AG04449 (cell line): ENCODE results near the gene ADRA1B.
"Not testable (repeated sequence)": the region's sequence is repeated elsewhere in the genome, so short reads cannot be mapped to it uniquely, and the experiment has no call there.

Experiments
- CTCF ChIA-PET: fragments of 350-600 bp; formaldehyde crosslinking; extraction: SDS; loops from one replicate; lab custom pipeline; 2021; ENCODE audit warnings: antibody characterized with exemption; lab: Yijun Ruan, JAX
- POLR2A ChIA-PET: fragments of 400-600, 350-600 bp; formaldehyde crosslinking; extraction: SDS; loops from one replicate; lab custom pipeline; 2020; ENCODE audit warnings: antibody characterized with exemption, inconsistent platforms; lab: Yijun Ruan, JAX
- DNase-seq: peaks from one replicate; pipeline ENCODE4 v3.0.0-alpha.2; 2010; ENCODE audit warnings: low read depth, low spot score
- H3K4me3 ChIP-seq: 2 replicates; pipeline ENCODE4 v1.5.1; 2011; ENCODE audit warnings: low read depth, mild to moderate bottlenecking, control low read depth, low read length
- TF ChIP-seq, protein P1 (sequence below): IDR thresholded peaks from one replicate; pipeline ENCODE4 v1.5.1; 2011; ENCODE audit warnings: mild to moderate bottlenecking, moderate library complexity, low read length, control low read depth, inconsistent platforms; ENCODE audit not compliant: insufficient read depth; ENCODE audit errors: missing control alignments

ADRA1B gene

DNA sequence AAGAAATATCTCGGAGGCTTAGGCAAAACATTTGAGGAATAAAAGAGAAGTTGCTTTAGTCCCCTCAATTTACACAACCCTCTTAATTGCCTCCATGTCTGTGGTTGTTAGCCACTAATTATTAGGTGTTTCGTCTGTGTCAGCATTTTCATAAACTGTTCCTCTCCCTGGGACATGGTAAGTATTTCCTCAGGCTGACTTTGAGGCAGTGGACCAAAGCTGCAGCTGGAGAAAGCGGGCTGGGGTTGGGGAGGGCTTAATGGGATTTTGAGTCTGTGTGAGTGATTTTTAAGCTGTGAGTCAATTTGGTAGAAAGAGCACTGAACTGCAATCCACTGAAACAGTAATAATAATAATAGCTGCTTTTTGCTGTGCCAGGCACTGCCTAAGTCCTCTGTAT lies 79.6 kb downstream of the ADRA1B start:
- no peak for DNase-seq
- ChIA-PET POLR2A (no interaction called here), CTCF (interaction anchor here (1.0 to 4.1 kb wide), 4 partner anchors 9 to 554 kb away, joined by 3 to 12 read pairs (median 3); no protein-coding TSS in a partner anchor)
- TF ChIP-seq, protein P1, sequence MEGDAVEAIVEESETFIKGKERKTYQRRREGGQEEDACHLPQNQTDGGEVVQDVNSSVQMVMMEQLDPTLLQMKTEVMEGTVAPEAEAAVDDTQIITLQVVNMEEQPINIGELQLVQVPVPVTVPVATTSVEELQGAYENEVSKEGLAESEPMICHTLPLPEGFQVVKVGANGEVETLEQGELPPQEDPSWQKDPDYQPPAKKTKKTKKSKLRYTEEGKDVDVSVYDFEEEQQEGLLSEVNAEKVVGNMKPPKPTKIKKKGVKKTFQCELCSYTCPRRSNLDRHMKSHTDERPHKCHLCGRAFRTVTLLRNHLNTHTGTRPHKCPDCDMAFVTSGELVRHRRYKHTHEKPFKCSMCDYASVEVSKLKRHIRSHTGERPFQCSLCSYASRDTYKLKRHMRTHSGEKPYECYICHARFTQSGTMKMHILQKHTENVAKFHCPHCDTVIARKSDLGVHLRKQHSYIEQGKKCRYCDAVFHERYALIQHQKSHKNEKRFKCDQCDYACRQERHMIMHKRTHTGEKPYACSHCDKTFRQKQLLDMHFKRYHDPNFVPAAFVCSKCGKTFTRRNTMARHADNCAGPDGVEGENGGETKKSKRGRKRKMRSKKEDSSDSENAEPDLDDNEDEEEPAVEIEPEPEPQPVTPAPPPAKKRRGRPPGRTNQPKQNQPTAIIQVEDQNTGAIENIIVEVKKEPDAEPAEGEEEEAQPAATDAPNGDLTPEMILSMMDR = no peak
- H3K4me3 ChIP-seq = no peak overlapping the region

DNA sequence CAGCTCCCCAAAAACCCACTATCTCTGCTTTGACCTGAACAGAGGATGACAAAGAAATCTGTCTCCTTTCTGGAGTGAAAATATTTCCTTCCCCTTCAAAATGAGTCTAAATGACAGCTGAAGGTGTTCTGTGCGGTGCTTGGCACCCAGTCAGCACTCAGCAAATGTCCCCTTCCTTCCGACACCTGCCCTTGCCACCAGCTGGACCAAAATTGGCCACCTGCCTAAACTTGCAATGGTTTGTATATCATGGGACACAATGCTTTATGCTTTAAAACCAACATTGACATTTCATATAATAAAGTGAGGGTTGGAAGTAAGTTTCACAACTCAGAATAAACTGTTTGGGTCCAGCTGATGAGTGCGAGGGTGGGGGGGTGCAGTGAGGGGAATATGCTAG lies 85.2 kb downstream of the ADRA1B start:
- DNase-seq = no peak
- TF ChIP-seq, protein P1 = no peak
- CTCF ChIA-PET = interaction anchor here (2.2 to 4.1 kb wide), 2 partner anchors 10 to 15 kb away, joined by 6 to 23 read pairs; no protein-coding TSS in a partner anchor
- no peak overlapping the region for H3K4me3 ChIP-seq
- POLR2A ChIA-PET = no interaction called here

DNA sequence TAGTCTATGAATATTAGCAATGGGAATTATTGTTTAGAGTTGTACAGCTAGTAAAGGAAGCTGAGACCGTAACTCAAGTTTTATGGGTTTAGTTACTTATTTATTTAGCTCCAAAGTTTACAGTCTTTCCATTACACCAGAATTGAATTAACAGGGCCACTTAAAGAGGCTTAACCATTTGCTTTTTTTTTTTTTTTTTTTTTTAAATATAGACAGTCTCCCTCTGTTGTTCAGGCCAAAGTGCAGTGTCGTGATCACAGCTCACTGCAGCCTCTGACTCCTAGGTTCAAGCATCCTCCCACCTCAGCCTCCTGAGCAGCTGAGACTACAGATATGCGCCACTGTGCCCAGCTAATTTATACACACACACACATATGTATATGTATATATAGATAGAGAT lies 91.2 kb downstream of the ADRA1B start:
- ChIA-PET CTCF (interaction anchor here (3.1 to 3.9 kb wide), 2 partner anchors 14 to 20 kb away, joined by 12 to 32 read pairs; no protein-coding TSS in a partner anchor), POLR2A (no interaction called here)
- TF ChIP-seq, protein P1 = no peak
- no peak overlapping the region for H3K4me3 ChIP-seq
- DNase-seq = no peak

DNA sequence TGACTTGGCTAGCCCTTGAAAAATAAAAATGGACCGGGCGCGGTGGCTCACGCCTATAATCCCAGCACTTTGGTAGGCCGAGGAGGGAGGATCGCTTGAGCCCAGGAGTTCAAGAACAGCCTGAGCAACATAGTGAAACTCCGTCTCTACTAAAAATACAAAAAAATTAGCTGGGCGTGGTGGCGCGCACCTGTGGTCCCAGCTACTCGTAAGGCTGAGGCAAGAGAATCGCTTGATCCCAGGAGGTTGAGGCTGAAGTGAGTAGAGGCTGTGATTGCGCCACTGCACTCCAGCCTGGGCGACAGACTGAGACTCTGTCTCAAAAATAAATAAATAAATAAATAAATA lies 92.2 kb downstream of the ADRA1B start:
- ChIA-PET POLR2A (interaction anchor here (1.4 kb wide), 1 partner anchor 110 kb away, joined by 4 read pairs; the partner anchor contains the start of gene PWWP2A), CTCF (interaction anchor here (1.6 to 3.9 kb wide), 3 partner anchors 13 to 564 kb away, joined by 7 to 32 read pairs (median 12); no protein-coding TSS in a partner anchor)
- DNase-seq, H3K4me3 ChIP-seq: not testable (repeated sequence)

DNA sequence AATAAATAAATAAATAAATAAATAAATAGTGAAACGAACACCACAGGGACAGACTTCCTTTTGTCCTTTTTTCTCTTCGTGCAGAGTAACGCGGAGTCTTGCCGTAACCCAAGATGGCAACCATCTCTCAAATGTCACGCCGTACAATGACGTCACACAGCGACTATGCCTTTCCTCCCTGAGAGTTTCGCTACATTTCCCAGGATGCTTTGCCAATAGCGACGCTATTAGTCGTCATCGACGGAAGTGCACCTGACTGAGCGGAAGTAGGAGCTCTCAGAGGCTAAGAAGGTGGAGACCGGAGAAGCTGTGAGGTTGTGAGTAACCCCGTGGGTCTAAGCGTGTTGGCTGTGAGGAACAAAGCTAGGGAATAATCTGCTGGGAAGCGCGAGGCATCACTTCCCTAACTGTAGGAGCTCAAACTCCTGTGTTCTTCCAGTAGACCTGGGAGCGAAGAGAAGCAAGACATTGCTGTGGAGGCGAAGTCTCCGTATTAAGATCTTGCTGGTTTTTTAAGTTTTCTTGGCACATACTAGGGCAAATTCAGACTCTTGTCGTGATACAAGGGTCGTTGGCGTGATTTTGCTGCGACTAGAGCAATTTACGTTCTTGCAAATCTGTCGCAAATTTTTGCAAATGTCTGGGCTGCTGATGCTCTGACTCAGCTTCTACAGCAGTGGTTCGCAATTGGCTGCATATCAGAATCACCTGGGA lies 92.8 kb downstream of the ADRA1B start, which contains the start of gene TTC1:
Gene TTC1 (plus strand): TSS at position 263 of the 714 bp plus-strand sequence. CDS start 1,390 bp downstream, outside the sequence.
- peak within 1 kb of the TSS; percentile 76 for H3K4me3 ChIP-seq
- peak; percentile 91 for DNase-seq
- ChIA-PET POLR2A (interaction anchor here (0.7 to 1.4 kb wide), 3 partner anchors 110 to 554 kb away, joined by 3 to 4 read pairs (median 3); partner anchors contain the start of gene PWWP2A), CTCF (interaction anchor here (0.6 to 3.9 kb wide), 6 partner anchors 10 to 567 kb away, joined by 4 to 32 read pairs (median 6); no protein-coding TSS in a partner anchor)
- TF ChIP-seq, protein P1 = no peak

DNA sequence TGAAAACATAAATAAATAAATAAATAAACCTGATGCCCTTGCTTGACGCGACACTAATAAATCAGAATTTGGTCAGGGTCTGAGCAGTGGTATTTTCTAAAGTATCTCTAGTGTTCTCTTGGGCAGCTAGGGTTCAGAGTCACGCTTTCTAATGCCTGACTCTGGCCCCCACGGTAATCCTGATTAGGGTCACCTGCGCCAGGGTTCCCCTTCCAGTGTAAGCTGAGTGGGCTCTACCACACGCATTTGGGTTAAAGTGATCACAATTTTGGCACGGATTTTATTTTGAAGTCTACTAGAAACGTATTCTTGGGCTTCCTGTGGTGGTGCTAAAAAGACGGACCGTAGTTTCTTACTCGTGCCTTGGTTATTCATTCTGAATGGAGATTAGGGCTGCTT lies 93.3 kb downstream of the ADRA1B start:
- DNase-seq = no peak
- POLR2A ChIA-PET = interaction anchor here (0.7 to 1.4 kb wide), 3 partner anchors 109 to 554 kb away, joined by 3 to 4 read pairs (median 3); partner anchors contain the start of gene PWWP2A
- TF ChIP-seq, protein P1 = no peak
- peak overlapping the region; percentile 76 for H3K4me3 ChIP-seq
- CTCF ChIA-PET = interaction anchor here (0.6 to 3.9 kb wide), 8 partner anchors 10 to 568 kb away, joined by 4 to 32 read pairs (median 6); no protein-coding TSS in a partner anchor
